Activated CD8-positive, alpha-beta T cell treated with anti-CD3 and anti-CD28 coated beads for 36 hours (primary cell): ENCODE data around the gene CCDC86. TPM values are rescaled to one million over a fixed set of nuclear protein-coding genes. Genes with fewer than 3 reads are reported as not detected.

Experiments used
- ATAC-seq: fragments of 200-7000 bp; cut with Tn5 transposase; one replicate; pipeline ENCODE4 v1.10.0; 2021; ENCODE audit warnings: mild to moderate bottlenecking, moderate library complexity
- CTCF ChIA-PET: fragments of 350-600 bp; sonication (Branson Sonifier 250); formaldehyde crosslinking; loops from one replicate; lab custom pipeline; 2021; ENCODE audit warnings: antibody characterized with exemption; lab: Charles Lee
- POLR2A ChIA-PET: fragments of 350-600 bp; sonication (Branson Sonifier 250); formaldehyde crosslinking; loops from one replicate; lab custom pipeline; 2021; ENCODE audit warnings: antibody characterized with exemption; lab: Charles Lee
- DNase-seq: peaks from one replicate; pipeline ENCODE4 v3.0.0-alpha.2; 2020
- H3K27ac Mint-ChIP-seq: one replicate; pipeline ENCODE4 v1.8.0; 2021; ENCODE audit warnings: mild to moderate bottlenecking, mixed read lengths
- H3K27me3 Mint-ChIP-seq: one replicate; pipeline ENCODE4 v1.8.0; 2021; ENCODE audit warnings: mixed read lengths
- H3K36me3 Mint-ChIP-seq: one replicate; pipeline ENCODE4 v1.8.0; 2021; ENCODE audit warnings: low read depth, mixed read lengths
- H3K4me1 Mint-ChIP-seq: one replicate; pipeline ENCODE4 v1.8.0; 2021; ENCODE audit warnings: low read depth, mixed read lengths
- H3K4me3 Mint-ChIP-seq: one replicate; pipeline ENCODE4 v1.8.0; 2021; ENCODE audit warnings: mild to moderate bottlenecking, moderate library complexity, mixed read lengths
- H3K9me3 Mint-ChIP-seq: one replicate; pipeline ENCODE4 v1.8.0; 2021; ENCODE audit warnings: mixed read lengths
- intact Hi-C: fragments of 100-400 bp; cut with micrococcal nuclease; formaldehyde crosslinking; loops from one replicate; pipeline ENCODE4 v1.10.0; 2022
- total RNA-seq, 2 experiments: library from RNA; stranded (reverse); gene quantifications; one replicate each; pipeline ENCODE4 v1.2.3, GENCODE V29; 2021
- TF ChIP-seq, protein P1 (sequence below): fragments of 200-600 bp; IDR thresholded peaks from one replicate; pipeline ENCODE4 v1.8.0; 2022; ENCODE audit warnings: antibody characterized with exemption, mild to moderate bottlenecking

CCDC86 gene
- total RNA-seq, 2 experiments from 2014 or later: 48.1 to 51.4 TPM

DNA sequence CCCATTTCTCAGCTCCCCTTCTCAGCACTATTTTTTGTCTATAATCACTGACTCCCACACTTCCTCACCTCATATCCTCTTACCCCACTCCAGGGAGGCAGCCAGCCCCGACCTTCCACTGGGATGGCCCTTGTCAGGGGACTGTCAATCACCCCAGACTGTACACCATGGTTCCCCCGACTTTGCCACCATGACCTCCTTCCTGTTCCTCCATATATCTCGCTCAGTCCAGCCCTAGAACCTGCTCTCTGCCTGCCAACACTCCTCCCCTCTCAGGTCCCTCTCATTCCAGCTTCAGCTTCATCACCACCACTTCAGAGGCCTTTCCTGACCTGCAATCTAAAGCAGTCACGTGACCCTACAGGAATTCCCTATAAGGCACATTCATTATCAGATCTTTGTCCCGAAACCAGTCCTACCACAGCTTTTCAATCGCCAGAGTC, 48.0 kb downstream of the CCDC86 start:
- CTCF ChIA-PET: interaction anchor here (5.2 to 6.8 kb wide), 2 partner anchors 10 to 59 kb away, joined by 67 to 153 read pairs; no protein-coding TSS in a partner anchor
- intact Hi-C loops: loop anchor here (5.0 kb wide), 1 partner anchor 113 kb away; no protein-coding TSS in a partner anchor
- Mint-ChIP-seq H3K4me1 (peaks cover 3% of the 10 kb centered on the region), H3K9me3 (no peaks in the 10 kb centered on the region), H3K36me3 (peaks cover 44% of the 10 kb centered on the region), H3K4me3 (no peak overlapping the region), H3K27ac (no peak overlapping the region), H3K27me3 (no peaks in the 10 kb centered on the region)
- TF ChIP-seq, protein P1, sequence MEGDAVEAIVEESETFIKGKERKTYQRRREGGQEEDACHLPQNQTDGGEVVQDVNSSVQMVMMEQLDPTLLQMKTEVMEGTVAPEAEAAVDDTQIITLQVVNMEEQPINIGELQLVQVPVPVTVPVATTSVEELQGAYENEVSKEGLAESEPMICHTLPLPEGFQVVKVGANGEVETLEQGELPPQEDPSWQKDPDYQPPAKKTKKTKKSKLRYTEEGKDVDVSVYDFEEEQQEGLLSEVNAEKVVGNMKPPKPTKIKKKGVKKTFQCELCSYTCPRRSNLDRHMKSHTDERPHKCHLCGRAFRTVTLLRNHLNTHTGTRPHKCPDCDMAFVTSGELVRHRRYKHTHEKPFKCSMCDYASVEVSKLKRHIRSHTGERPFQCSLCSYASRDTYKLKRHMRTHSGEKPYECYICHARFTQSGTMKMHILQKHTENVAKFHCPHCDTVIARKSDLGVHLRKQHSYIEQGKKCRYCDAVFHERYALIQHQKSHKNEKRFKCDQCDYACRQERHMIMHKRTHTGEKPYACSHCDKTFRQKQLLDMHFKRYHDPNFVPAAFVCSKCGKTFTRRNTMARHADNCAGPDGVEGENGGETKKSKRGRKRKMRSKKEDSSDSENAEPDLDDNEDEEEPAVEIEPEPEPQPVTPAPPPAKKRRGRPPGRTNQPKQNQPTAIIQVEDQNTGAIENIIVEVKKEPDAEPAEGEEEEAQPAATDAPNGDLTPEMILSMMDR: no peak
- POLR2A ChIA-PET: interaction anchor here (0.7 to 2.4 kb wide), 5 partner anchors 9 to 57 kb away, joined by 3 to 12 read pairs (median 3); no protein-coding TSS in a partner anchor
- no peak for DNase-seq
- ATAC-seq: no peak

DNA sequence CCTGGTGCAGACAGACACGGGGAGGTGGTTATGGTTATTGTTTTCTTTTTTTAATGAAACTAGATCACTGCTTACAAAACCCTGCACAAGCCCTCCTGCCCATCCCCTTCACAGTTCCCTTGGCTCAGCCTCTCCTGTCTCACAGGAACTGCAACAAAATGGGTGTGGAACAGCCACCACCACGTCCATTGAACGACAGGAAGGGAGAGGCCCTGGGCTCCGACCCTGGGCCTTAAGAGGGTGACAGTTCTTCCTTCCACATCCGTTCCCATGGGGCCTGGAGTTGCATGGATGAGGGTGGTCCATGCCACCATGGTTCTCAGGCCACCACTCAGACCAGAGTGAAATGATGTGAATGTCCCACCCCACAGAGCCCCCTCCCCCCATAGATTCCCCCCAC, 48.8 kb downstream of the CCDC86 start:
- H3K27me3 Mint-ChIP-seq: no peaks in the 10 kb centered on the region
- ATAC-seq: no peak
- POLR2A ChIA-PET: interaction anchor here (0.6 to 2.1 kb wide), 4 partner anchors 15 to 69 kb away, joined by 3 to 8 read pairs (median 4); no protein-coding TSS in a partner anchor
- H3K9me3 Mint-ChIP-seq: no peaks in the 10 kb centered on the region
- H3K27ac Mint-ChIP-seq: no peak overlapping the region
- no peak for DNase-seq
- no peak overlapping the region for H3K4me3 Mint-ChIP-seq
- CTCF ChIA-PET: interaction anchor here (5.2 to 6.8 kb wide), 2 partner anchors 9 to 60 kb away, joined by 67 to 153 read pairs; no protein-coding TSS in a partner anchor
- H3K36me3 Mint-ChIP-seq: peaks cover 50% of the 10 kb centered on the region
- TF ChIP-seq, protein P1: no peak
- intact Hi-C loops: no loop called here
- H3K4me1 Mint-ChIP-seq: peaks cover 3% of the 10 kb centered on the region

DNA sequence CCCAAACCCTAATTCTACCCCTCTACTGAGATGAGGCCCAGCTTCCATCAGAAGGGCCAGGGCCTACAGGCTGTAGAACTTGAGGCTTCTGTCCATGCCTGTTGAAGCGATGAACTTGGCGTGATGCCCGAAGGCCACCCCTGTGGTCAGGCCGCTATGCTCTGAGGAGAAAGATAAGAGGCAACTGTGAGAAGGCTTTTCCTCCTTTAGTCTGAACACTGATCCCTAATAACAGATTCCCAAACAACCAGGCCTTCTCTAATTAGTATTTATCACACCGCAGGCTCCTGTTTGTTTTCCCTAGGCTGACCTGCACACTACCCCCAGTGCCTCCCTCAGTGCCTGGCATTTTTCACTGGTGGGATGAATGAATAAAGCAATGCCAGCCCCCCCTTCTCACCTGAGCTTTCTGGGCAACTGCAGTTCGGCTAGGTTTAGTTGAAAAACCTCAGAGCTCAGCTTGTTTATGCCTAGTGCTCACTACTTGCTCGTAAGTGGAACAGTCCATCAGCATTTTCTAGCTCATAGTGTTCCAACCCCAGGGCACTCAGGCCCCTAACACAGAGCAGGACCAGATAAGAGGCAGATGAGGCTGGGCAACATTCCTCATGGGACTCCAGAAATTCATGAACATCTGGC, 49.3 kb downstream of the CCDC86 start:
- CTCF ChIA-PET: interaction anchor here (0.8 to 6.8 kb wide), 6 partner anchors 8 to 116 kb away, joined by 3 to 153 read pairs (median 3); no protein-coding TSS in a partner anchor
- intact Hi-C loops: no loop called here
- Mint-ChIP-seq H3K27ac (no peak overlapping the region), H3K9me3 (no peaks in the 10 kb centered on the region), H3K4me3 (no peak overlapping the region), H3K4me1 (peaks cover 2% of the 10 kb centered on the region), H3K27me3 (no peaks in the 10 kb centered on the region), H3K36me3 (peaks cover 50% of the 10 kb centered on the region)
- no peak for ATAC-seq
- no peak for DNase-seq
- POLR2A ChIA-PET: interaction anchor here (0.6 to 1.7 kb wide), 4 partner anchors 28 to 69 kb away, joined by 3 to 6 read pairs (median 4); no protein-coding TSS in a partner anchor
- TF ChIP-seq, protein P1: no peak

DNA sequence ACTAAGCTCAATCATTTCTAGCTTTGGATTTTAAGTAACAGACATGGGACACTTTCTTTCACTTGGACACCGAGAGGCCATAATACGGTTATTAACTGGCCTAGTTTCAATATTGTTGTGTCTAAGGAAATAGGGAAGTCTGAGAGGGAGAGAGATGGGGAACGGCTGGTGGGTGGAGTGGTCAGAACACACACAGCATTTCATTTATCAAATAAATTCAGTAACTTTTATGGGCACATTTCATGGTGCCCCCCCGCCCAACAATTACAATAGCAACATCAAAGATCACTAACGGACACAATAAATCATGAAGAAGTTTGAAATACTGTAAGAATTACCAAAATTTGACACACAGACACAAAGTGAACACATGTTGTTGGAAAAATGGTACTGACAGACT, 53.8 kb downstream of the CCDC86 start:
- no peak for DNase-seq
- no peak for ATAC-seq
- POLR2A ChIA-PET: interaction anchor here (0.9 kb wide), 1 partner anchor 209 kb away, joined by 4 read pairs; no protein-coding TSS in a partner anchor
- Mint-ChIP-seq H3K27ac (no peak overlapping the region), H3K27me3 (no peaks in the 10 kb centered on the region), H3K36me3 (peaks cover 65% of the 10 kb centered on the region), H3K4me3 (no peak overlapping the region), H3K9me3 (no peaks in the 10 kb centered on the region), H3K4me1 (no peaks in the 10 kb centered on the region)
- CTCF ChIA-PET: interaction anchor here (0.7 to 2.1 kb wide), 6 partner anchors 10 to 399 kb away, joined by 3 to 19 read pairs (median 4); partner anchors contain the start of genes PRPF19 and VWCE
- intact Hi-C loops: no loop called here
- TF ChIP-seq, protein P1: no peak
